B cell (primary cell): ENCODE results near the gene CXCL8. TPM values are rescaled to one million over a fixed set of nuclear protein-coding genes. Genes with fewer than 3 reads are reported as not detected.

Source experiments
- ATAC-seq: fragments of 200-7000 bp; cut with Tn5 transposase; one replicate; pipeline ENCODE4 v1.10.0; 2021; ENCODE audit warnings: low read depth, mild to moderate bottlenecking, moderate number of reproducible peaks, moderate library complexity
- CTCF ChIA-PET: fragments of 350-600 bp; sonication (Branson Sonifier 250); formaldehyde crosslinking; loops from one replicate; lab custom pipeline; 2021; ENCODE audit warnings: antibody characterized with exemption, inconsistent platforms; lab: Charles Lee
- POLR2A ChIA-PET: fragments of 350-600 bp; sonication (Branson Sonifier 250); formaldehyde crosslinking; loops from one replicate; lab custom pipeline; 2021; ENCODE audit warnings: antibody characterized with exemption; lab: Charles Lee
- DNase-seq: peaks from one replicate; pipeline ENCODE4 v3.0.0; 2013
- H2AFZ ChIP-seq: 2 replicates; pipeline ENCODE4 v1.6.1; 2012; ENCODE audit warnings: mild to moderate bottlenecking, low read depth, low read length; ENCODE audit not compliant: insufficient read depth, poor library complexity, severe bottlenecking
- H3K27ac ChIP-seq, 2 donors: 1 replicate in 1 of 2; 2 replicates in 1 of 2; pipeline ENCODE4 v1.5.1; 2012 to 2013; ENCODE audit warnings: low read length in 2 of 2, mild to moderate bottlenecking in 2 of 2, moderate library complexity in 1 of 2
- H3K27me3 ChIP-seq, 4 experiments: fragments of 200-600 bp in 1 of 4; sonication (generic) in 1 of 4; replicated peaks in 1 of 4; 1 replicate in 2 of 4; 2 replicates in 2 of 4; pipeline versions ENCODE4 v1.6.1 to v1.7.0; 2013 to 2016; ENCODE audit warnings: low read length in 3 of 4, mild to moderate bottlenecking in 2 of 4, mixed read lengths in 1 of 4, moderate library complexity in 1 of 4; ENCODE audit not compliant: insufficient read depth in 4 of 4, control insufficient read depth in 3 of 4; ENCODE audit errors: control extremely low read depth in 1 of 4
- H3K36me3 ChIP-seq, 2 experiments: replicated peaks in 1 of 2; 1 replicate in 1 of 2; 2 replicates in 1 of 2; pipeline versions ENCODE4 v1.6.1 to v1.7.1; 2013; ENCODE audit warnings: low read length in 1 of 2; ENCODE audit not compliant: insufficient read depth in 2 of 2, control insufficient read depth in 1 of 2; ENCODE audit errors: control extremely low read depth in 1 of 2, extremely low read depth in 1 of 2
- H3K4me1 ChIP-seq, 2 donors: fragments of 200-600 bp in 1 of 2; sonication (generic) in 1 of 2; 1 replicate in 1 of 2; 2 replicates in 1 of 2; pipeline versions ENCODE4 v1.5.1 to v1.6.1; 2013 to 2017; ENCODE audit warnings: low read length in 2 of 2; ENCODE audit not compliant: control insufficient read depth in 2 of 2, insufficient read depth in 2 of 2
- H3K4me2 ChIP-seq: replicated peaks from 2 replicates; pipeline ENCODE3; 2012; ENCODE audit warnings: mild to moderate bottlenecking, low read depth, low read length; ENCODE audit not compliant: poor library complexity, severe bottlenecking
- H3K4me3 ChIP-seq, 5 experiments: fragments of 200-600 bp in 1 of 5; sonication (generic) in 1 of 5; 1 replicate in 3 of 5; 2 replicates in 2 of 5; pipeline versions ENCODE4 v1.5.1 to v1.7.0; 2011 to 2016; ENCODE audit warnings: low read length in 4 of 5, mild to moderate bottlenecking in 4 of 5, low read depth in 2 of 5, control low read depth in 1 of 5, moderate library complexity in 1 of 5; ENCODE audit not compliant: insufficient read depth in 1 of 5; ENCODE audit errors: control extremely low read depth in 1 of 5, extremely low read depth in 1 of 5
- H3K79me2 ChIP-seq: fragments of 200-600 bp; sonication (generic); one replicate; pipeline ENCODE4 v1.6.0; 2016; ENCODE audit warnings: low read length; ENCODE audit not compliant: control insufficient read depth, insufficient read depth
- H3K9ac ChIP-seq: fragments of 200-600 bp; sonication (generic); 2 replicates; pipeline ENCODE4 v1.6.1; 2017; ENCODE audit warnings: mild to moderate bottlenecking, low read length, moderate library complexity
- H3K9me3 ChIP-seq, 3 donors: one replicate each; pipeline versions ENCODE4 v1.6.1 to v1.7.1; 2013; ENCODE audit warnings: low read length in 2 of 3; ENCODE audit not compliant: control insufficient read depth in 2 of 3, insufficient read depth in 1 of 3; ENCODE audit errors: control extremely low read depth in 1 of 3
- H4K20me1 ChIP-seq: 2 replicates; pipeline ENCODE4 v1.6.0; 2012; ENCODE audit warnings: mild to moderate bottlenecking, low read length; ENCODE audit not compliant: insufficient read depth, control insufficient read depth, poor library complexity, severe bottlenecking
- H3K27ac Mint-ChIP-seq: one replicate; pipeline ENCODE4 v1.8.0; 2021; ENCODE audit warnings: mixed read lengths
- H3K27me3 Mint-ChIP-seq: one replicate; pipeline ENCODE4 v1.8.0; 2021; ENCODE audit warnings: mixed read lengths
- H3K4me1 Mint-ChIP-seq: one replicate; pipeline ENCODE4 v1.8.0; 2021; ENCODE audit warnings: mixed read lengths
- H3K4me3 Mint-ChIP-seq: one replicate; pipeline ENCODE4 v1.8.0; 2021; ENCODE audit warnings: mixed read lengths
- H3K9me3 Mint-ChIP-seq: one replicate; pipeline ENCODE4 v1.8.0; 2022; ENCODE audit warnings: mixed read lengths; ENCODE audit not compliant: insufficient read depth
- EZH2 ChIP-seq: IDR thresholded peaks from 2 replicates; pipeline ENCODE4 v1.6.1; 2012; ENCODE audit warnings: borderline replicate concordance, low read depth, mild to moderate bottlenecking, moderate library complexity, low read length; ENCODE audit not compliant: insufficient read depth, poor library complexity, severe bottlenecking
- WGBS: methylation state at CpG from one replicate; pipeline ENCODE4 v1.1.5; 2013; ENCODE audit warnings: missing lambda C conversion rate; ENCODE audit not compliant: insufficient coverage; 5-methylcytosine and 5-hydroxymethylcytosine counted together
- intact Hi-C: fragments of 100-400 bp; cut with micrococcal nuclease; formaldehyde crosslinking; loops from one replicate; pipeline ENCODE4 v1.10.0; 2022
- polyA plus RNA-seq: library from polyadenylated mRNA; depleted of rRNA; stranded (reverse); fragments of >200 nt; gene quantifications from 2 replicates; pipeline ENCODE4 v1.2.3, GENCODE V29; 2012
- total RNA-seq, 2 donors: library from RNA; stranded (reverse); fragments of 120-200 nt in 1 of 2; gene quantifications; 1 replicate in 1 of 2; 2 replicates in 1 of 2; pipeline versions ENCODE4 v1.2.3 to v1.2.4, GENCODE V29; 2013 to 2022
- TF ChIP-seq, protein P1 (sequence below): fragments of 200-600 bp; IDR thresholded peaks from one replicate; pipeline ENCODE4 v1.8.0; 2022; ENCODE audit warnings: antibody characterized with exemption, mild to moderate bottlenecking

The CXCL8 gene
- total and polyA plus RNA-seq, 2 donors (not counting 1 experiment from before 2014, with no cell fraction given): 0.32 to 7.5 TPM

GRCh38 chr4:73750730-73751129 is 10.4 kb downstream of the CXCL8 start:
- no peak overlapping the region for H3K27ac ChIP-seq
- Mint-ChIP-seq H3K27me3 (peaks cover 8% of the 10 kb centered on the region), H3K4me3 (no peak overlapping the region), H3K4me1 (no peaks in the 10 kb centered on the region), H3K27ac (no peak overlapping the region), H3K9me3 (no peaks in the 10 kb centered on the region)
- no peaks in the 10 kb centered on the region for H3K27me3 ChIP-seq
- H3K4me2 ChIP-seq: no peak overlapping the region
- ATAC-seq: no peak
- H2AFZ ChIP-seq: no peak overlapping the region
- H3K36me3 ChIP-seq: no peaks in the 10 kb centered on the region
- no peak for DNase-seq
- TF ChIP-seq EZH2: no peak
- TF ChIP-seq, protein P1, sequence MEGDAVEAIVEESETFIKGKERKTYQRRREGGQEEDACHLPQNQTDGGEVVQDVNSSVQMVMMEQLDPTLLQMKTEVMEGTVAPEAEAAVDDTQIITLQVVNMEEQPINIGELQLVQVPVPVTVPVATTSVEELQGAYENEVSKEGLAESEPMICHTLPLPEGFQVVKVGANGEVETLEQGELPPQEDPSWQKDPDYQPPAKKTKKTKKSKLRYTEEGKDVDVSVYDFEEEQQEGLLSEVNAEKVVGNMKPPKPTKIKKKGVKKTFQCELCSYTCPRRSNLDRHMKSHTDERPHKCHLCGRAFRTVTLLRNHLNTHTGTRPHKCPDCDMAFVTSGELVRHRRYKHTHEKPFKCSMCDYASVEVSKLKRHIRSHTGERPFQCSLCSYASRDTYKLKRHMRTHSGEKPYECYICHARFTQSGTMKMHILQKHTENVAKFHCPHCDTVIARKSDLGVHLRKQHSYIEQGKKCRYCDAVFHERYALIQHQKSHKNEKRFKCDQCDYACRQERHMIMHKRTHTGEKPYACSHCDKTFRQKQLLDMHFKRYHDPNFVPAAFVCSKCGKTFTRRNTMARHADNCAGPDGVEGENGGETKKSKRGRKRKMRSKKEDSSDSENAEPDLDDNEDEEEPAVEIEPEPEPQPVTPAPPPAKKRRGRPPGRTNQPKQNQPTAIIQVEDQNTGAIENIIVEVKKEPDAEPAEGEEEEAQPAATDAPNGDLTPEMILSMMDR: no peak
- H3K4me1 ChIP-seq: no peaks in the 10 kb centered on the region
- H3K9ac ChIP-seq: no peak overlapping the region
- intact Hi-C loops: no loop called here
- H3K79me2 ChIP-seq: no peaks in the 10 kb centered on the region
- H4K20me1 ChIP-seq: no peaks in the 10 kb centered on the region
- H3K4me3 ChIP-seq: no peak overlapping the region
- H3K9me3 ChIP-seq: no peaks in the 10 kb centered on the region
- ChIA-PET POLR2A (no interaction called here), CTCF (no interaction called here)

DNA sequence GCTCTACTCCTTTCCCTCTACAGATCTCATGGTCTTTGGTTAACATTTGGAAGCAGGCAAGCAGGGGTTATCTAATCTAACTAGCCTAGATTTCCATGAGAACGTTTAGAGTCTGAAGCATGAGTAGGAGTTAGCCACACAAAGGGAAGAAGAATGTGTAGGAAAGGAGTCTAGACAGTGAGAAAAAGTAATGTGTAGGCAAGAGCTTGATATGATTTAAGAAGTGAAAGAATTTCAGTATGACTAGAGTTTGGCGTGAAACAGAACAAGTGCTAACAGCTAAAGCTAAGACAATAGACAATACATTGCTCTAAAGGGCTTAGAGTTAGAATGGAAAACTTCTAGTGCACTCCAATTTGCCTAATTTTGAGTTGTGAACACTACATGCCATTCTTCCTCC is 10.8 kb downstream of the CXCL8 start:
- DNase-seq (no peak), ATAC-seq (no peak)
- Histone ChIP-seq H3K27ac (no peak overlapping the region), H3K9me3 (no peaks in the 10 kb centered on the region), H3K4me2 (no peak overlapping the region), H2AFZ (no peak overlapping the region), H4K20me1 (no peaks in the 10 kb centered on the region), H3K79me2 (no peaks in the 10 kb centered on the region), H3K27me3 (no peaks in the 10 kb centered on the region), H3K9ac (no peak overlapping the region), H3K4me1 (no peaks in the 10 kb centered on the region), H3K36me3 (no peaks in the 10 kb centered on the region), H3K4me3 (no peak overlapping the region)
- no peak for TF ChIP-seq EZH2
- TF ChIP-seq, protein P1: no peak
- CTCF ChIA-PET: no interaction called here
- POLR2A ChIA-PET: no interaction called here
- peaks cover 8% of the 10 kb centered on the region for H3K27me3 Mint-ChIP-seq
- H3K9me3 Mint-ChIP-seq: no peaks in the 10 kb centered on the region
- intact Hi-C loops: no loop called here
- no peak overlapping the region for H3K4me3 Mint-ChIP-seq
- H3K27ac Mint-ChIP-seq: no peak overlapping the region
- no peaks in the 10 kb centered on the region for H3K4me1 Mint-ChIP-seq
- WGBS: 37% methylated on average over 1 of the region's 2 CpGs
